NCI-H82 treated with DMSO at 0.1 percent for 48 hours (cell line): Measurements from ENCODE around the gene TOB1.
"Not testable (repeated sequence)": the region's sequence is repeated elsewhere in the genome, so short reads cannot be mapped to it uniquely, and the experiment has no call there.

Experiments
- DNase-seq: peaks from one replicate; lab custom pipeline; 2025; ENCODE audit not compliant: unreplicated experiment; lab: John Stamatoyannopoulos, UW

TOB1 gene

GRCh38 chr17:50871364-50871763 is 5.2 kb upstream of the TOB1 start:
- no peak for DNase-seq

GRCh38 chr17:50868602-50869001 is 2.4 kb upstream of the TOB1 start:
- DNase-seq, result no peak

- no peak for DNase-seq
Measured at GRCh38 chr17:50868140-50868438, 1.9 kb upstream of the TOB1 start.

- peak; percentile 88 for DNase-seq
Measured at GRCh38 chr17:50867363-50868139, 1.4 kb upstream of the TOB1 start.

GRCh38 chr17:50866950-50867362 is 802 bp upstream of the TOB1 start:
- no peak for DNase-seq

GRCh38 chr17:50865868-50866260 is 290 bp downstream of the TOB1 start:
- no peak for DNase-seq

- DNase-seq, result peak; percentile 55
Measured at GRCh38 chr17:50865060-50865867, 890 bp downstream of the TOB1 start.

- no peak for DNase-seq
Measured at GRCh38 chr17:50864747-50865059, 1.5 kb downstream of the TOB1 start.

- no peak for DNase-seq
Measured at GRCh38 chr17:50863931-50864330, 2.2 kb downstream of the TOB1 start.

- DNase-seq, result peak; percentile 27
Measured at GRCh38 chr17:50863221-50863843, 2.8 kb downstream of the TOB1 start.

- DNase-seq, result no peak
Measured at GRCh38 chr17:50861822-50862528, 4.2 kb downstream of the TOB1 start.

GRCh38 chr17:50861334-50861676 is 4.8 kb downstream of the TOB1 start:
- no peak for DNase-seq

GRCh38 chr17:50859727-50860126 is 6.4 kb downstream of the TOB1 start:
- not testable (repeated sequence) for DNase-seq

- no peak for DNase-seq
Measured at GRCh38 chr17:50858486-50859225, 7.5 kb downstream of the TOB1 start.

GRCh38 chr17:50856431-50856830 is 9.7 kb downstream of the TOB1 start:
- DNase-seq, result no peak

GRCh38 chr17:50855708-50856330 is 10.3 kb downstream of the TOB1 start:
- DNase-seq, result no peak

- DNase-seq, result no peak
Measured at GRCh38 chr17:50853781-50854180, 12.4 kb downstream of the TOB1 start.

GRCh38 chr17:50853015-50853615 is 13.0 kb downstream of the TOB1 start:
- no peak for DNase-seq

GRCh38 chr17:50850640-50851039 is 15.5 kb downstream of the TOB1 start:
- DNase-seq, result no peak

- DNase-seq, result no peak
Measured at GRCh38 chr17:50848711-50849110, 17.4 kb downstream of the TOB1 start.
